ENCODE measurements around the gene SEMA4G.

The SEMA4G gene

DNA sequence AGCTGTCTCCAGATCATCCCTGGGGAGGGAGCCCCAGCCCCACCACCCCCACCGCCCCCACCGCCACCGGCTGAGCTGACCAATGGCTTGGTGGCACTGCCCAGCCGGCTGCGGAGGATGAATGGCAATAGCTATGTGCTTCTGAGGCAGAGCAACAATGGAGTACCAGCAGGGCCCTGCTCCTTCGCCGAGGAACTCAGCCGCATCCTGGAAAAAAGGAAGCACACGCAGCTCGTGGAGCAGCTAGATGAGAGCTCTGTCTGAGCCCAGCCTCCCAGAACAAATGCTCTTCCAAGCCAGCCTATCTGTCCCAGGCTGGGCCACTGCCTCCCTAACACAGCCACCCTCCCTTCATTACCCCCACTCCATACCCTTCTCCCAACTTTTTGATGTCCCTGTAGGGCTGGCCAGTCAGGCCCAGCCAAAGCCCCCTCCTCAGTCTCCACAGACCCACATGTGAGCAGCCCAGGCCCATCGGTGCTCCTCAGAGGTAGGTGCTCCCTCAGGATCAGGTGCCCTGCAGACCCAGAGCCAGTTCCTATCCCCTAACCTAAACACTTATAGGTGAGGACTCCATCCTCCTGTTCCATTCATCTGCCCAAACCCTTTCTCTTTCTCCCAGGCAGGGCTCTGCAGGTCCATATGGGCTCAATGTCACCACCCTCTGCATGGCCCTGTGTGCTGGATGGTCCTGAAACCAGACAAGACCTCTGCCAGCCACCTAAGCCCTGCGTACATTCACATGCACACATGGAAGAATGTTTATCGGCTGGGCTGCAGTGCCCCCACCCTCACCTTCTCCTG lies 14.8 kb downstream of the SEMA4G start:
- H3K36me3 Mint-ChIP-seq (ENCODE audit: low read depth): peaks cover 25% of the 10 kb centered on the region
- no peak overlapping the region for H3K4me3 Mint-ChIP-seq

DNA sequence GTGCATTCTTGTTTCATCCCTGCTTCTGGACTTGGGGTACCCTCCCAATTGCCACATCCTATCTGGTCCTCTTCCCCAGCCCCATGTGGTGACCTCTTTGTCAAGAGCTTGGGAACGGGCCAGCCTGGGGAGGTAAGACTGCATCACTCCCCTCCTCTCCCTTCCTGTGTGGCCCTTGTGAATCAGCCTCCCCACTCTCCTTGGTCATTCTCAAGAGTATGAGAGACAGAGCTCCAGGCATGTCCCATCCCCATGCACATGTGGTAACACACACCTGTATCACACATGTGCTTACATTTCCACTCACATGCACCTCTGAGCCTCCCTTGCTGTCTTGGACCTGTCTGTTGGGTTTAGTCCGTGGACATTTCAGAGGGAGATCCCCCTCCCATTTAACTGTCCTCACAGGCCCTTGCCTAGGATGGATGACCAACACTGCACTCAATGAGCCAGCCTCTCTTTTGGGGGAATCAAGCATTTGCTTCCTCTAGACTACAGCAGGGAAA lies 15.4 kb downstream of the SEMA4G start:
- no peak overlapping the region for H3K4me3 Mint-ChIP-seq
- no peaks in the 10 kb centered on the region for H3K27me3 Mint-ChIP-seq (ENCODE audit: low read depth, poor library complexity)
- peaks cover 35% of the 10 kb centered on the region for H3K4me1 Mint-ChIP-seq
- H3K36me3 Mint-ChIP-seq (ENCODE audit: low read depth): peaks cover 23% of the 10 kb centered on the region
- no peak for DNase-seq
- H3K9me3 Mint-ChIP-seq: no peaks in the 10 kb centered on the region
- TF ChIP-seq, protein P1, sequence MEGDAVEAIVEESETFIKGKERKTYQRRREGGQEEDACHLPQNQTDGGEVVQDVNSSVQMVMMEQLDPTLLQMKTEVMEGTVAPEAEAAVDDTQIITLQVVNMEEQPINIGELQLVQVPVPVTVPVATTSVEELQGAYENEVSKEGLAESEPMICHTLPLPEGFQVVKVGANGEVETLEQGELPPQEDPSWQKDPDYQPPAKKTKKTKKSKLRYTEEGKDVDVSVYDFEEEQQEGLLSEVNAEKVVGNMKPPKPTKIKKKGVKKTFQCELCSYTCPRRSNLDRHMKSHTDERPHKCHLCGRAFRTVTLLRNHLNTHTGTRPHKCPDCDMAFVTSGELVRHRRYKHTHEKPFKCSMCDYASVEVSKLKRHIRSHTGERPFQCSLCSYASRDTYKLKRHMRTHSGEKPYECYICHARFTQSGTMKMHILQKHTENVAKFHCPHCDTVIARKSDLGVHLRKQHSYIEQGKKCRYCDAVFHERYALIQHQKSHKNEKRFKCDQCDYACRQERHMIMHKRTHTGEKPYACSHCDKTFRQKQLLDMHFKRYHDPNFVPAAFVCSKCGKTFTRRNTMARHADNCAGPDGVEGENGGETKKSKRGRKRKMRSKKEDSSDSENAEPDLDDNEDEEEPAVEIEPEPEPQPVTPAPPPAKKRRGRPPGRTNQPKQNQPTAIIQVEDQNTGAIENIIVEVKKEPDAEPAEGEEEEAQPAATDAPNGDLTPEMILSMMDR (IDR thresholded peaks at IDR 0.05): no peak
- peak overlapping the region; percentile 69 for H3K27ac Mint-ChIP-seq

More for the DNA sequence above, 14.8 kb downstream of the SEMA4G start:
- peaks cover 29% of the 10 kb centered on the region for H3K4me1 Mint-ChIP-seq
- TF ChIP-seq, protein P1 (IDR thresholded peaks at IDR 0.05): no peak
- no peaks in the 10 kb centered on the region for H3K27me3 Mint-ChIP-seq (ENCODE audit: low read depth, poor library complexity)
- no peak for DNase-seq
- H3K9me3 Mint-ChIP-seq: no peaks in the 10 kb centered on the region
- peak overlapping the region; percentile 69 for H3K27ac Mint-ChIP-seq

DNA sequence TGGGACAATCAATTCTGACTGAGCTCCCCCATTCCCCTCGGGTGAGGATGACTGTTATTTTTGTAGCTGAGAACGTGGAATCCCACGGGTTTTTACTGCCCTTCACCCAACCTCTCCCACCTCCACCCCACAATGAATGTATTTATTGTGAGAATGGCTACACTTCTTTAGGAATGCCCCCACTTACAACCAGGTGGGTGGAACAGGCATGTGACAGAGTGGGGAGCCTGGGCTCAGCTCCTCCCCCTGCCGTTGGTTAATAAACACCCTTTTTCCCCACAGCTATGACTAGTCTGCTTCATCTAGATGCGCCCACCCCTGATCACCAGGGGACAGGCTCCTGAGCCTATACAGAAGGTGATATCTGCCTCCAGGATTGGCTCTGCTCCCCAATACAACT lies 16.0 kb downstream of the SEMA4G start:
- Mint-ChIP-seq H3K9me3 (no peaks in the 10 kb centered on the region), H3K27me3 (ENCODE audit: low read depth, poor library complexity) (no peaks in the 10 kb centered on the region), H3K4me1 (peaks cover 38% of the 10 kb centered on the region), H3K36me3 (ENCODE audit: low read depth) (peaks cover 22% of the 10 kb centered on the region), H3K27ac (no peak overlapping the region), H3K4me3 (peak overlapping the region; percentile 97)
- TF ChIP-seq, protein P1 (IDR thresholded peaks at IDR 0.05): no peak
- no peak for DNase-seq

DNA sequence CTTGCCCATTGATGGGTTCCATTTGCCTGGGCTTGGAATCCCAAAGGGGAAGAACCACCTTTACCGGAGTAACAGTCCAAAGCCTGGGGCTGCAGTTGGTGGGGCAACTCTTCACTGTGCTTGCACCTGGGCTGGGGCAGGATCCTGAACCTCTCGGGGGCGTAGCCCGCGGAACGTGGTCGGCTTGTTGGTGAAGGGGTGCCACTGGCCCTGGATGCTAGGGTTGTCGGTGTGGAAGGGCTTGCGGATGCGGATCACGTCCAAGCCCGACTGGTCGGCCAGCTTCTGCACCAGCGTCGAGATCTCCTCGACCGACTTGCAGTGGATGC lies 17.3 kb downstream of the SEMA4G start:
- Mint-ChIP-seq H3K9me3 (no peaks in the 10 kb centered on the region), H3K4me1 (peaks cover 40% of the 10 kb centered on the region), H3K27me3 (ENCODE audit: low read depth, poor library complexity) (no peaks in the 10 kb centered on the region), H3K4me3 (peak overlapping the region; percentile 97), H3K36me3 (ENCODE audit: low read depth) (peaks cover 28% of the 10 kb centered on the region), H3K27ac (no peak overlapping the region)
- TF ChIP-seq, protein P1 (IDR thresholded peaks at IDR 0.05): no peak
- DNase-seq: no peak

DNA sequence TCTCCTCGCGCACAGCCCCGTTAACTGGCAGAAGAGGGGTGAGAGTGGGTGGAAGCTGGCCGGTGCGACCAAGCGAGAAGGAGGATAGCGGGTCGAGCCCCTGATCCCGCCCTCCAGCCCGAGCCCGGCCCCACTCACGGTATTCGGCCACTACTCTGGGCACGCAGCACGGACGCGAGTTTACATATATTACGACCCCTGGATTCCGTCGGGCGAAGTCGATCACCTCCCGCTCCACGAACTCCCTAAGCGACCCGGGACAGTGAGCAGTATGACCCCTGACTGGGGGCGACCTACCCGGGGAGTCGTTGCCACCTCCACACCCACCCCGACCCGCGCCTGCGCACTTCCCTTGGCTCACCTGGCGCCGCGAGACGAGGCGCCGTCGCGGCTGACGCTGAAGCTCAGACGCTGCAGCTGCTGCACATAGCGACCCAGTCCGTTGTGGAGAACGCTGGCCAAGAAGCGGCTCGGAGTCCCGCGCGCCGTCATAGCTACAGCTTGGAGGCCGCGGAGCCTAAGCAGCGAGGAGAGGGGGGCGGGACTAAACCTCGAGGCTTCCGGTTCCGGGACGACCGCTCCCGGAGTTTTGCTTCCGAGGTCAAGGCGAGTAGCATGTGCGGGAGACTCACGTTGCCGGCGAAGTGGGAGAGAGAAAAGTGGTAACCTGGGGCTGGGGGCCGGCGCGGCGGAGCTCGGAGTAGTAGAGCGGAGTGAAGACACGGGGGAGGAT lies 17.8 kb downstream of the SEMA4G start, which contains the start of the genes MRPL43 and TWNK:
Gene MRPL43 (minus strand): TSS at position 546 of the 733 bp plus-strand sequence. CDS start 54 bp downstream, at position 492.
Gene TWNK (plus strand): TSS at position 592 of the 733 bp plus-strand sequence. CDS start 668 bp downstream, outside the sequence.
- Mint-ChIP-seq H3K4me1 (peaks cover 40% of the 10 kb centered on the region), H3K27me3 (ENCODE audit: low read depth, poor library complexity) (no peaks in the 10 kb centered on the region), H3K9me3 (no peaks in the 10 kb centered on the region), H3K36me3 (ENCODE audit: low read depth) (peaks cover 29% of the 10 kb centered on the region), H3K4me3 (peak within 1 kb of the TSS; percentile 97), H3K27ac (peak within 1 kb of the TSS; percentile 98)
- DNase-seq: peak; percentile 89
- TF ChIP-seq, protein P1 (IDR thresholded peaks at IDR 0.05): no peak
